K562 (cell line): ENCODE results near the gene GFOD1. TPM values are rescaled to one million over a fixed set of nuclear protein-coding genes. Genes with fewer than 3 reads are reported as not detected.

Source experiments
- ATAC-seq: fragments of 200-7000 bp; cut with Tn5 transposase; 3 replicates; pipeline ENCODE4 v1.9.1; 2020; ENCODE audit warnings: moderate library complexity
- BruUV-seq: library from RNA; stranded (reverse); fragments of 400-500 nt; replicated peaks from 2 replicates; lab custom pipeline; 2021; lab: Mats Ljungman, UMichigan
- CTCF ChIA-PET: fragments of 300-600 bp; formaldehyde crosslinking; extraction: SDS; loops from one replicate; lab custom pipeline; 2021; ENCODE audit warnings: low intra/inter-chr PET ratio; lab: Yijun Ruan, JAX
- POLR2A ChIA-PET: fragments of 300-600, 350-650 bp; sonication (Branson Sonifier 250); formaldehyde crosslinking; extraction: SDS; loops from one replicate; lab custom pipeline; 2021; ENCODE audit warnings: antibody characterized with exemption, inconsistent platforms; lab: Yijun Ruan, JAX
- DNase-seq, 4 experiments: peaks; one replicate each; pipeline versions ENCODE4 v3.0.0 to v3.0.0-alpha.2; 2011 to 2018; ENCODE audit warnings: low spot score in 3 of 4, mixed read lengths in 3 of 4; ENCODE audit errors: extremely low read depth in 1 of 4
- FAIRE-seq: peaks from 2 replicates; lab custom pipeline; 2011; peaks lifted over from hg19 to GRCh38; lab: Jason Lieb, UNC
- H2AFZ ChIP-seq: 2 replicates; pipeline ENCODE4 v1.6.0; 2011; ENCODE audit warnings: low read depth, low read length, control low read depth, inconsistent platforms
- H3K27ac ChIP-seq: fragments of 200-600 bp; 3 replicates; pipeline ENCODE4 v1.8.0; 2011; ENCODE audit warnings: low read depth, mild to moderate bottlenecking, control low read depth, inconsistent platforms, low read length, moderate library complexity, mixed read lengths; ENCODE audit errors: extremely low read depth
- H3K27me3 ChIP-seq, 2 experiments: fragments of 300-600 bp in 1 of 2; 2 replicates in 1 of 2; 3 replicates in 1 of 2; pipeline versions ENCODE4 v1.6.0 to v1.8.0; 2011; ENCODE audit warnings: inconsistent platforms in 2 of 2, low read length in 2 of 2, mild to moderate bottlenecking in 1 of 2, mixed read lengths in 1 of 2, moderate library complexity in 1 of 2; ENCODE audit not compliant: control insufficient read depth in 2 of 2, insufficient read depth in 2 of 2
- H3K36me3 ChIP-seq: fragments of 300-600 bp; 3 replicates; pipeline ENCODE4 v1.8.0; 2011; ENCODE audit warnings: mild to moderate bottlenecking, low read length, inconsistent platforms; ENCODE audit not compliant: control insufficient read depth, insufficient read depth
- H3K4me1 ChIP-seq, 2 experiments: fragments of 200-600 bp in 1 of 2; replicated peaks in 1 of 2; 2 replicates in 1 of 2; 3 replicates in 1 of 2; pipeline versions ENCODE4 v1.5.1 to v1.8.0; 2011; ENCODE audit warnings: inconsistent platforms in 2 of 2, low read length in 2 of 2, mild to moderate bottlenecking in 1 of 2, mixed read lengths in 1 of 2, moderate library complexity in 1 of 2; ENCODE audit not compliant: control insufficient read depth in 2 of 2, insufficient read depth in 2 of 2
- H3K4me2 ChIP-seq: 2 replicates; pipeline ENCODE4 v1.6.1; 2011; ENCODE audit warnings: low read length, control low read depth, inconsistent platforms, mixed read lengths; ENCODE audit not compliant: insufficient read depth
- H3K4me3 ChIP-seq: fragments of 200-600 bp; sonication (generic), shearing (Covaris generic); 2 replicates; pipeline ENCODE4 v1.5.1; 2016; ENCODE audit warnings: control low read depth, inconsistent platforms
- H3K79me2 ChIP-seq: fragments of 200-600 bp; 3 replicates; pipeline ENCODE4 v1.8.0; 2011; ENCODE audit warnings: low read length, inconsistent platforms; ENCODE audit not compliant: control insufficient read depth, insufficient read depth
- H3K9ac ChIP-seq, 2 experiments: 2 replicates each; pipeline versions ENCODE4 v1.6.0 to v1.6.1; 2011; ENCODE audit warnings: low read depth in 2 of 2, low read length in 2 of 2, control low read depth in 1 of 2, inconsistent platforms in 1 of 2, mild to moderate bottlenecking in 1 of 2, mixed read lengths in 1 of 2; ENCODE audit not compliant: insufficient read depth in 1 of 2
- H3K9me1 ChIP-seq: one replicate; pipeline ENCODE4 v1.6.0; 2011; ENCODE audit warnings: inconsistent platforms, mild to moderate bottlenecking, low read length, moderate library complexity; ENCODE audit not compliant: control insufficient read depth, insufficient read depth
- H3K9me3 ChIP-seq: replicated peaks from 2 replicates; pipeline ENCODE4 v1.5.1; 2011; ENCODE audit warnings: low read depth, low read length, inconsistent platforms; ENCODE audit not compliant: control insufficient read depth, insufficient read depth
- H4K20me1 ChIP-seq: replicated peaks from 2 replicates; pipeline ENCODE4 v1.6.1; 2011; ENCODE audit warnings: low read length, inconsistent platforms, mixed read lengths; ENCODE audit not compliant: control insufficient read depth, insufficient read depth
- CEBPB ChIP-seq: fragments of 450-650 bp; IDR thresholded peaks from 2 replicates; pipeline ENCODE4 v1.6.1; 2016; ENCODE audit warnings: missing genetic modification characterization, missing compliant biosample characterization
- CEBPG ChIP-seq, 3 experiments: fragments of 200-800 bp in 1 of 3; sonication (Bioruptor generic) in 1 of 3; sonication (generic) in 1 of 3; formaldehyde crosslinking in 1 of 3; IDR thresholded peaks in 2 of 3; conservative IDR thresholded peaks in 1 of 3; 2 replicates each; pipeline versions ENCODE4 v1.6.1 to v1.8.0; 2016 to 2022; ENCODE audit warnings: missing compliant biosample characterization in 2 of 3, missing genetic modification characterization in 2 of 3, mild to moderate bottlenecking in 1 of 3, missing genetic modification reagents in 1 of 3
- CHD1 ChIP-seq: fragments of 200-600 bp; sonication (generic); IDR thresholded peaks from one replicate; pipeline ENCODE4 v1.6.1; 2012; ENCODE audit warnings: mild to moderate bottlenecking, moderate library complexity, low read length, inconsistent platforms
- GTF2E2 ChIP-seq: fragments of 200-800 bp; sonication (Bioruptor generic); IDR thresholded peaks from 2 replicates; pipeline ENCODE4 v1.6.1; 2016; ENCODE audit warnings: missing genetic modification characterization, missing compliant biosample characterization
- HIVEP1 ChIP-seq: fragments of 250-450 bp; sonication (Bioruptor Pico); IDR thresholded peaks from 2 replicates; pipeline ENCODE4 v1.4.0; 2020; ENCODE audit warnings: mild to moderate bottlenecking
- MTA2 ChIP-seq: fragments of 450-650 bp; IDR thresholded peaks from 2 replicates; pipeline ENCODE4 v1.6.1; 2016; ENCODE audit warnings: low read depth
- TRIM24 ChIP-seq, 2 experiments: fragments of 450-650 bp; IDR thresholded peaks; 2 replicates each; pipeline ENCODE4 v1.6.1; 2016
- ZNF347 ChIP-seq: fragments of 450-650 bp; formaldehyde crosslinking; IDR thresholded peaks from 2 replicates; pipeline ENCODE4 v1.4.0; 2020; ENCODE audit warnings: low read depth, mild to moderate bottlenecking, moderate library complexity
- ZNF408 ChIP-seq: fragments of 250-450 bp; sonication (Bioruptor Pico); IDR thresholded peaks from 2 replicates; pipeline ENCODE4 v1.4.0; 2020; ENCODE audit warnings: low read depth, mild to moderate bottlenecking, moderate library complexity
- WGBS: fragments of 100-300 bp; shearing (Covaris generic); methylation state at CpG from one replicate; pipeline ENCODE4 v1.1.6; 2016; ENCODE audit warnings: low coverage, mixed read lengths; ENCODE audit not compliant: insufficient coverage; ENCODE audit errors: missing lambda C conversion rate; 5-methylcytosine and 5-hydroxymethylcytosine counted together
- in situ Hi-C: fragments of 300-500 bp; cut with MboI; formaldehyde crosslinking; loops from 4 replicates; pipeline ENCODE4 v1.15.0; 2018; ENCODE audit warnings: inconsistent platforms, mixed read lengths
- intact Hi-C: fragments of 100-400 bp; cut with micrococcal nuclease; formaldehyde crosslinking; loops from 2 replicates; pipeline ENCODE4 v1.14.2; 2022
- polyA plus RNA-seq, 8 experiments: library from polyadenylated mRNA; depleted of rRNA in 4 of 8; stranded (reverse) in 5 of 8; unstranded in 3 of 8; fragments of >200 nt; fragmentation: Nextera tagmentation in 2 of 8; fragmentation: Illumina TruSeq in 1 of 8; extraction: Ambion mirVana in 2 of 8; extraction: Trizol in 1 of 8; gene quantifications; 2 replicates each; pipeline versions ENCODE4 v1.2.1 to v1.2.3, GENCODE V29; 2011 to 2014; ENCODE audit warnings: inconsistent platforms in 1 of 8, missing spikeins in 1 of 8
- total RNA-seq, 7 experiments: library from RNA; depleted of rRNA in 6 of 7; stranded (reverse); fragments of >200 nt in 6 of 7; fragmentation: Illumina TruSeq in 2 of 7; extraction: Trizol in 2 of 7; gene quantifications; 2 replicates each; pipeline versions ENCODE4 v1.2.1 to v1.2.3, GENCODE V29; 2011 to 2021; ENCODE audit warnings: low replicate concordance in 1 of 7

GFOD1 gene
- total and polyA plus RNA-seq, 9 of the 15 experiments (the other 6 are each of a cell fraction or from before 2014, with no cell fraction given), result 3.8 to 12.0 (median 8.2) TPM

GRCh38 chr6:13370623-13371022 lies 116.8 kb downstream of the GFOD1 start:
- ATAC-seq (no peak; the same call in 2 of the 3 replicates), FAIRE-seq (no peak), DNase-seq (no peak)
- H3K36me3 ChIP-seq, result no peaks in the 10 kb centered on the region
- no peaks in the 10 kb centered on the region; a peak in 2 of 5 replicates for H3K4me1 ChIP-seq
- no peak overlapping the region for H3K9ac ChIP-seq
- H3K9me3 ChIP-seq, result no peaks in the 10 kb centered on the region
- H3K27me3 ChIP-seq, result peaks cover 0 to 22% of the 10 kb centered on the region in 2 experiments; a peak in 3 of 5 replicates
- H3K4me3 ChIP-seq, result no peak overlapping the region
- no TSS peak for BruUV-seq
- TF ChIP-seq ZNF408 (CRISPR knock-in tag), result no peak
- no peak for TF ChIP-seq HIVEP1
- TF ChIP-seq MTA2, result no peak
- TF ChIP-seq TRIM24 (IDR thresholded peaks at IDR 0.05), result no peak
- TF ChIP-seq CHD1, result no peak
- ChIA-PET POLR2A (no interaction called here), CTCF (interaction anchor here (0.6 kb wide), 1 partner anchor 24 kb away, joined by 3 read pairs; no protein-coding TSS in a partner anchor)
- H3K27ac ChIP-seq, result no peak overlapping the region
- H3K4me2 ChIP-seq, result no peak overlapping the region
- no peaks in the 10 kb centered on the region for H3K9me1 ChIP-seq
- intact Hi-C loops, result no loop called here
- 33% methylated on average over 5 of the region's 5 CpGs for whole genome bisulfite sequencing
- in situ Hi-C loops, result no loop called here
- H2AFZ ChIP-seq, result no peak overlapping the region
- no peaks in the 10 kb centered on the region for H4K20me1 ChIP-seq
- H3K79me2 ChIP-seq, result no peaks in the 10 kb centered on the region

- Histone ChIP-seq H3K9me1 (no peaks in the 10 kb centered on the region), H3K27me3 (peaks cover 0 to 22% of the 10 kb centered on the region in 2 experiments; a peak in 3 of 5 replicates), H3K36me3 (no peaks in the 10 kb centered on the region), H3K4me2 (no peak overlapping the region), H3K4me1 (peaks cover 0 to 6% of the 10 kb centered on the region in 2 experiments; a peak in 3 of 5 replicates), H3K9me3 (no peaks in the 10 kb centered on the region), H3K79me2 (no peaks in the 10 kb centered on the region), H4K20me1 (no peaks in the 10 kb centered on the region), H3K9ac (no peak overlapping the region), H3K4me3 (no peak overlapping the region), H3K27ac (no peak overlapping the region), H2AFZ (no peak overlapping the region)
- ChIA-PET CTCF (no interaction called here), POLR2A (no interaction called here)
- DNase-seq (no peak), ATAC-seq (no peak), FAIRE-seq (no peak)
- in situ Hi-C loops, result no loop called here
- BruUV-seq, result no TSS peak
- peak; percentile 67 for TF ChIP-seq CEBPB (tag)
- no peak for TF ChIP-seq ZNF347 (CRISPR knock-in tag)
- TF ChIP-seq GTF2E2, result 0 out of 2 replicates have a peak, but pooled peaks have one; percentile 27
- no peak for TF ChIP-seq CEBPG (CRISPR knock-in tag; IDR thresholded peaks at IDR 0.05)
- peak; percentile 47 to 66; a peak in 3 of 4 replicates for TF ChIP-seq CEBPG (tag; conservative IDR thresholded peaks at IDR 0.05 in 1 of 2, IDR thresholded peaks at IDR 0.05 in 1 of 2)
- WGBS, result 0% methylated on average over 1 of the region's 1 CpG
- intact Hi-C loops, result no loop called here
Observed at GRCh38 chr6:13369591-13369990, 117.8 kb downstream of the GFOD1 start.
